Loucy (cell line): ENCODE results near the gene STON2.

Experiments used
- H2AFZ ChIP-seq: fragments of 200-600 bp; sonication (generic); 2 replicates; pipeline ENCODE4 v1.6.0; 2016; ENCODE audit warnings: antibody characterized with exemption, mild to moderate bottlenecking, low read length, moderate library complexity
- H3F3A ChIP-seq: fragments of 200-600 bp; 2 replicates; pipeline ENCODE4 v1.6.0; 2016; ENCODE audit warnings: antibody characterized with exemption, low read depth, mild to moderate bottlenecking
- H3K27me3 ChIP-seq: fragments of 200-600 bp; sonication (generic); 2 replicates; pipeline ENCODE4 v1.6.1; 2014; ENCODE audit warnings: low read length, mild to moderate bottlenecking; ENCODE audit not compliant: insufficient read depth, poor library complexity, severe bottlenecking
- H3K36me3 ChIP-seq: fragments of 200-600 bp; sonication (generic); 2 replicates; pipeline ENCODE4 v1.6.1; 2016; ENCODE audit warnings: low read length; ENCODE audit not compliant: insufficient read depth
- H3K4me1 ChIP-seq: fragments of 200-600 bp; sonication (generic); 2 replicates; pipeline ENCODE4 v1.5.1; 2014; ENCODE audit warnings: low read length, mild to moderate bottlenecking; ENCODE audit not compliant: insufficient read depth, poor library complexity, severe bottlenecking
- H3K4me2 ChIP-seq: fragments of 200-600 bp; sonication (generic); 2 replicates; pipeline ENCODE4 v1.6.0; 2014; ENCODE audit warnings: antibody characterized with exemption, low read length, low read depth, mild to moderate bottlenecking; ENCODE audit not compliant: poor library complexity, severe bottlenecking
- H3K4me3 ChIP-seq: fragments of 200-600 bp; sonication (generic); 2 replicates; pipeline ENCODE4 v1.5.1; 2014; ENCODE audit warnings: low read length, mild to moderate bottlenecking, mixed read lengths; ENCODE audit not compliant: poor library complexity, severe bottlenecking
- H3K79me2 ChIP-seq: fragments of 200-600 bp; sonication (generic); 2 replicates; pipeline ENCODE4 v1.6.1; 2014; ENCODE audit warnings: low read length; ENCODE audit not compliant: insufficient read depth
- H3K9ac ChIP-seq: fragments of 200-600 bp; sonication (generic); 2 replicates; pipeline ENCODE4 v1.6.0; 2014; ENCODE audit warnings: mild to moderate bottlenecking, low read depth, low read length, moderate library complexity; ENCODE audit not compliant: poor library complexity, severe bottlenecking
- H3K9me2 ChIP-seq: fragments of 200-600 bp; sonication (generic); replicated peaks from 2 replicates; pipeline ENCODE4 v1.6.1; 2016; ENCODE audit warnings: low read depth, low read length, mixed read lengths
- H3K9me3 ChIP-seq: fragments of 200-600 bp; sonication (generic); 2 replicates; pipeline ENCODE4 v1.6.1; 2014; ENCODE audit warnings: mild to moderate bottlenecking, antibody characterized with exemption, low read length, low read depth; ENCODE audit not compliant: insufficient read depth
- H4K20me1 ChIP-seq: fragments of 200-600 bp; sonication (generic); 2 replicates; pipeline ENCODE4 v1.6.0; 2014; ENCODE audit warnings: antibody characterized with exemption, low read length, mild to moderate bottlenecking; ENCODE audit not compliant: insufficient read depth, poor library complexity, severe bottlenecking
- EZH2phosphoT487 ChIP-seq: fragments of 200-600 bp; IDR thresholded peaks from 2 replicates; pipeline ENCODE4 v1.6.1; 2018; ENCODE audit warnings: antibody characterized with exemption, mild to moderate bottlenecking, moderate library complexity, borderline replicate concordance
- TF ChIP-seq, protein P1 (sequence below): fragments of 200-600 bp; sonication (generic); conservative IDR thresholded peaks from 2 replicates; pipeline ENCODE4 v1.5.1; 2014; ENCODE audit warnings: mild to moderate bottlenecking, antibody characterized with exemption, low read length

The STON2 gene

DNA sequence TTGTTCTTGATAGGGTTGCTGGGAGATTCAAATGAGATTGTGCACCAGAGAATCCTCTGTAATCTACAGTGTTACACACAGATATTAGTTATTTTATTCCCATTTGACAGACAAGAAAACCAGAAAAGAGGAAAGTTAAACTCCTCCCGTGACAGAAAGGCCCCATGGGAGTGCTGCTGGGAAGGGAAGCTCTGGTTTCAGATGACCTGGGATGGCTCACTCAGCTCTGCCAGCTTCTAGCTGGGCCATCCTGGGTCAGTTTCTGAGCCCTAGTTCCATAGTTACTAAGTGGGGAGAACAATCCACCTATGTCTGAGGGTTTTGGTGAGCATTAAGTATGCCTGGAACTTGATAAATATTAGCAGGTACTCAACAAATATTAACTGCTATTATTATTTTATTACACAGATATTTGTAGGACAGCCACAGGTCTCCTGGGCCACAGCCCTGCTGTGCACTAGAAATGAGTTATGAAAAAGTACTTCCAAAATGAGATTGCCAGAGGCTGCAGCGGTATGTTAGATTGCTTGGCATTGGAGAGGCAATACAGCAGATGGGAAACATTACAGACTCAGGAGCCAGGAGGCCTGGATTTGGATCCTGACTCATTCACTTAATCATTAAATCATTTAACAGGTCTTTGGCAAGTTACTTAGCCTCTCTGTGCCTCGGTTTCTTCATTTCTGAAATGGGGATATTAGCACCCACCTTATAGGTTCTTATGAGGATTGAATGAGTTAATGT lies 47.1 kb upstream of the STON2 start:
- Histone ChIP-seq H3K4me2 (no peak overlapping the region), H4K20me1 (no peaks in the 10 kb centered on the region), H3K27me3 (no peaks in the 10 kb centered on the region), H3K9me2 (no peaks in the 10 kb centered on the region), H3K79me2 (no peaks in the 10 kb centered on the region), H3K4me1 (no peaks in the 10 kb centered on the region), H3K9ac (no peak overlapping the region), H3K9me3 (no peaks in the 10 kb centered on the region), H3K4me3 (no peak overlapping the region), H3F3A (no peaks in the 10 kb centered on the region), H3K36me3 (no peaks in the 10 kb centered on the region), H2AFZ (no peak overlapping the region)
- TF ChIP-seq EZH2phosphoT487: no peak
- TF ChIP-seq, protein P1, sequence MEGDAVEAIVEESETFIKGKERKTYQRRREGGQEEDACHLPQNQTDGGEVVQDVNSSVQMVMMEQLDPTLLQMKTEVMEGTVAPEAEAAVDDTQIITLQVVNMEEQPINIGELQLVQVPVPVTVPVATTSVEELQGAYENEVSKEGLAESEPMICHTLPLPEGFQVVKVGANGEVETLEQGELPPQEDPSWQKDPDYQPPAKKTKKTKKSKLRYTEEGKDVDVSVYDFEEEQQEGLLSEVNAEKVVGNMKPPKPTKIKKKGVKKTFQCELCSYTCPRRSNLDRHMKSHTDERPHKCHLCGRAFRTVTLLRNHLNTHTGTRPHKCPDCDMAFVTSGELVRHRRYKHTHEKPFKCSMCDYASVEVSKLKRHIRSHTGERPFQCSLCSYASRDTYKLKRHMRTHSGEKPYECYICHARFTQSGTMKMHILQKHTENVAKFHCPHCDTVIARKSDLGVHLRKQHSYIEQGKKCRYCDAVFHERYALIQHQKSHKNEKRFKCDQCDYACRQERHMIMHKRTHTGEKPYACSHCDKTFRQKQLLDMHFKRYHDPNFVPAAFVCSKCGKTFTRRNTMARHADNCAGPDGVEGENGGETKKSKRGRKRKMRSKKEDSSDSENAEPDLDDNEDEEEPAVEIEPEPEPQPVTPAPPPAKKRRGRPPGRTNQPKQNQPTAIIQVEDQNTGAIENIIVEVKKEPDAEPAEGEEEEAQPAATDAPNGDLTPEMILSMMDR: no peak

DNA sequence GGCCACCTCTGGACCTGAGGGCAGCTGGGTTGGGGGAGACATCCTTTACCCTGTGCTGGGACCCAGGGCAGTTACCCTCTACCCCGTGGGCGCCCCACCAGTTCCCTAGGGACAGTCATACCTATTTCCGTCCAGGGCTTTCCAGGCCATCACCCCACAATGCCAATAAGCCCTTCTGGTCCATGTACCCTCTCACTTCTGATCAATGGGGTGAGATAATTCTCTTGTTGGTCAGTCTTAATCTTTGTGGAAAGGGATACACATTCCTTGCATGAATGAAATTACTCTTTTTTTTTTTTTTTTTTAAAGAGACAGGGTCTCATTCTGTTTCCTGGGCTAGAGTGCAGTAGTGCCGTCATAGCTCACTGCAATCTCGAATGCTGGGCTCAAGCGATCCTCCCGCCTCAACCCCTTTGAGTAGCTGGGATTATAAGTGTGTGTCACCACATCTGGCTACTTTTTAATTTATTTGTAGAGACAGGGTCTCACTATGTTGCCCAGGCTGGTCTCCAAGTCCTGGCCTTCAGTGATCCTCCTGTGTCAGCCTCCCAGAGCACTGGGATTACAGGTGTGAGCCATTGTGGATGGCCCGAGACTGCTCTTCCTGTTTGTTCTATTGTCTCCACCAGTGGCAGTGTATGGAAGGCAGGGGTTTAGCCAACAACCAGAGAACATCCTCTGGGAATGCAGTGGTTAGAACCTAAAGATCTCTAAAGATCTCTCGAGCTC lies 46.3 kb upstream of the STON2 start:
- H3K27me3 ChIP-seq: no peaks in the 10 kb centered on the region
- H3F3A ChIP-seq: no peaks in the 10 kb centered on the region
- no peak overlapping the region for H2AFZ ChIP-seq
- no peaks in the 10 kb centered on the region for H3K9me3 ChIP-seq
- no peaks in the 10 kb centered on the region for H3K79me2 ChIP-seq
- no peaks in the 10 kb centered on the region for H4K20me1 ChIP-seq
- H3K9me2 ChIP-seq: no peaks in the 10 kb centered on the region
- no peak overlapping the region for H3K4me2 ChIP-seq
- no peak overlapping the region for H3K4me3 ChIP-seq
- no peak for TF ChIP-seq EZH2phosphoT487
- TF ChIP-seq, protein P1: no peak
- H3K4me1 ChIP-seq: no peaks in the 10 kb centered on the region
- no peaks in the 10 kb centered on the region for H3K36me3 ChIP-seq
- H3K9ac ChIP-seq: no peak overlapping the region

DNA sequence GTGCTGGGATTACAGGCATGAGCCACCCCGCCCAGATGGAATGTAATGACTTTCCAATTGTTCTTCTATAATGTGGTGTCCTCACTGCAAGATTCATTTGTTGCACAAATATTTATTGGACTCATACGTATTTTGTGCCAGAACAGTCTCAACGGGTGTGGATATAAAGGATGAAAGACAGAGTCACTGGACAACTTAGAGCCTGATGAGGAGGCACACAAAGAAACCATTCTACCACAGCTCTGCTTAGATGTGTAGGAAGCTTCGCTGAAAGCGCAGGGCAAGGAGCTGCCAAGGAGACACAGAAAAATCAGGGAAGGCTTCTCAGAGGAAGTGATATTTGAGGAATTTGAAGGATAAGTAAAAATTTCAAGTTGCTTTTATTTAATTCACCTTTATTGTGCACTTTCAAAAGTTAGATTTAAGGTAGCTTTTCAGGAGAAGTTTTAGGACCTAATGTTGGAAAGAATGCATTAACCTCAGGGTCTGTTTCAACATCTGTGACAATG lies 41.6 kb upstream of the STON2 start:
- Histone ChIP-seq H4K20me1 (no peaks in the 10 kb centered on the region), H3K4me2 (no peak overlapping the region), H3K9ac (no peak overlapping the region), H3F3A (no peaks in the 10 kb centered on the region), H3K9me3 (no peaks in the 10 kb centered on the region), H3K4me1 (no peaks in the 10 kb centered on the region), H3K27me3 (peaks cover 29% of the 10 kb centered on the region), H3K4me3 (no peak overlapping the region), H3K36me3 (no peaks in the 10 kb centered on the region), H3K9me2 (no peaks in the 10 kb centered on the region), H3K79me2 (no peaks in the 10 kb centered on the region), H2AFZ (no peak overlapping the region)
- TF ChIP-seq EZH2phosphoT487: no peak
- TF ChIP-seq, protein P1: no peak
